ENCODE results near the gene ADAMTS3. TPM values are rescaled to one million over a fixed set of nuclear protein-coding genes. Genes with fewer than 3 reads are reported as not detected.

Gene ADAMTS3
- total and polyA plus RNA-seq, 8 donors: 0.08 to 0.47 (median 0.15) TPM

GRCh38 chr4:72376901-72377300 lies 192.1 kb downstream of the ADAMTS3 start:
- H3K4me1 ChIP-seq: no peaks in the 10 kb centered on the region
- no peaks in the 10 kb centered on the region for H3K27me3 ChIP-seq
- H3K27ac ChIP-seq: no peak overlapping the region
- DNase-seq: no peak
- no peaks in the 10 kb centered on the region for H3K9me3 ChIP-seq
- no peak for ATAC-seq
- TF ChIP-seq CTCF (IDR thresholded peaks at IDR 0.05): no peak
- no peak overlapping the region for H3K4me3 ChIP-seq
- FAIRE-seq: no peak
- H3K36me3 ChIP-seq: no peaks in the 10 kb centered on the region
- intact Hi-C loops (cut with DNase I): no loop called here

GRCh38 chr4:72375073-72375736 lies 193.8 kb downstream of the ADAMTS3 start:
- ATAC-seq: no peak
- Histone ChIP-seq H3K27ac (no peak overlapping the region), H3K4me1 (no peaks in the 10 kb centered on the region), H3K4me3 (no peak overlapping the region), H3K27me3 (no peaks in the 10 kb centered on the region), H3K36me3 (no peaks in the 10 kb centered on the region), H3K9me3 (no peaks in the 10 kb centered on the region)
- DNase-seq: no peak
- FAIRE-seq: no peak
- no peak for TF ChIP-seq CTCF (IDR thresholded peaks at IDR 0.05)
- WGBS, 2 donors: 77 to 83% methylated on average over 4 of the region's 4 CpGs
- intact Hi-C loops (cut with DNase I): no loop called here

GRCh38 chr4:72374159-72374558 lies 194.9 kb downstream of the ADAMTS3 start:
- Histone ChIP-seq H3K36me3 (no peaks in the 10 kb centered on the region), H3K4me1 (no peaks in the 10 kb centered on the region), H3K9me3 (no peaks in the 10 kb centered on the region), H3K27ac (no peak overlapping the region), H3K27me3 (no peaks in the 10 kb centered on the region), H3K4me3 (no peak overlapping the region)
- no peak for ATAC-seq
- no peak for DNase-seq
- TF ChIP-seq CTCF (IDR thresholded peaks at IDR 0.05): no peak
- 41 to 53% methylated on average over 1 of the region's 1 CpG for WGBS, 2 donors
- intact Hi-C loops (cut with DNase I): no loop called here
- no peak for FAIRE-seq

GRCh38 chr4:72366601-72367000 lies 202.4 kb downstream of the ADAMTS3 start:
- Histone ChIP-seq H3K27ac (no peak overlapping the region), H3K36me3 (no peaks in the 10 kb centered on the region), H3K4me3 (no peak overlapping the region), H3K27me3 (no peaks in the 10 kb centered on the region), H3K9me3 (no peaks in the 10 kb centered on the region), H3K4me1 (peaks cover 0 to 5% (median 0%) of the 10 kb centered on the region in 3 donors)
- intact Hi-C loops (cut with DNase I): no loop called here
- ATAC-seq (no peak), DNase-seq (no peak), FAIRE-seq (no peak)
- no peak for TF ChIP-seq CTCF (IDR thresholded peaks at IDR 0.05)

- H3K4me1 ChIP-seq: peaks cover 0 to 5% (median 0%) of the 10 kb centered on the region in 3 donors
- FAIRE-seq (no peak), ATAC-seq (no peak), DNase-seq (no peak)
- intact Hi-C loops (cut with DNase I): no loop called here
- no peak overlapping the region for H3K27ac ChIP-seq
- no peak for TF ChIP-seq CTCF (IDR thresholded peaks at IDR 0.05)
- no peaks in the 10 kb centered on the region for H3K9me3 ChIP-seq
- no peak overlapping the region for H3K4me3 ChIP-seq
- WGBS, 2 donors: 82 to 89% methylated on average over 4 of the region's 4 CpGs
- H3K36me3 ChIP-seq: no peaks in the 10 kb centered on the region
- H3K27me3 ChIP-seq: no peaks in the 10 kb centered on the region
Measured at GRCh38 chr4:72365981-72366380, 203.0 kb downstream of the ADAMTS3 start.
